HFFc6 (cell line): ENCODE measurements around the gene AUTS2. TPM values are rescaled to one million over a fixed set of nuclear protein-coding genes. Genes with fewer than 3 reads are reported as not detected.

ENCODE experiments used
- DNase-seq: peaks from one replicate; pipeline ENCODE4 v3.0.0-alpha.2; 2018
- H3K27ac Mint-ChIP-seq: 2 replicates; pipeline ENCODE4 v1.8.0; 2020; ENCODE audit warnings: mild to moderate bottlenecking, mixed read lengths
- H3K27me3 Mint-ChIP-seq: 2 replicates; pipeline ENCODE4 v1.8.0; 2021; ENCODE audit warnings: mild to moderate bottlenecking, moderate library complexity, mixed read lengths; ENCODE audit not compliant: insufficient read depth
- H3K36me3 Mint-ChIP-seq: 2 replicates; pipeline ENCODE4 v1.8.0; 2021; ENCODE audit warnings: low read depth, mixed read lengths
- H3K4me1 Mint-ChIP-seq: 2 replicates; pipeline ENCODE4 v1.8.0; 2020; ENCODE audit warnings: low read depth, mixed read lengths
- H3K4me3 Mint-ChIP-seq: 2 replicates; pipeline ENCODE4 v1.8.0; 2020; ENCODE audit warnings: mild to moderate bottlenecking, moderate library complexity, mixed read lengths
- H3K9me3 Mint-ChIP-seq: 2 replicates; pipeline ENCODE4 v1.8.0; 2020; ENCODE audit warnings: mild to moderate bottlenecking, mixed read lengths
- total RNA-seq, 6 experiments: library from RNA; stranded (reverse); fragmentation: NEBNext Ultra II Directional; extraction: Animal tissue kit (Norgen Biotek cat#: 25700); gene quantifications; 2 replicates in 1 of 6; 3 replicates in 5 of 6; pipeline ENCODE4 v1.2.3, GENCODE V29; 2021
- TF ChIP-seq, protein P1 (sequence below): fragments of 200-600 bp; sonication (generic); IDR thresholded peaks from 2 replicates; pipeline ENCODE4 v1.5.0; 2021; ENCODE audit warnings: antibody characterized with exemption, mild to moderate bottlenecking

The AUTS2 gene
- total RNA-seq, 6 experiments from 2014 or later: 0.02 to 0.19 (median 0.16) TPM; not detected in 2

DNA sequence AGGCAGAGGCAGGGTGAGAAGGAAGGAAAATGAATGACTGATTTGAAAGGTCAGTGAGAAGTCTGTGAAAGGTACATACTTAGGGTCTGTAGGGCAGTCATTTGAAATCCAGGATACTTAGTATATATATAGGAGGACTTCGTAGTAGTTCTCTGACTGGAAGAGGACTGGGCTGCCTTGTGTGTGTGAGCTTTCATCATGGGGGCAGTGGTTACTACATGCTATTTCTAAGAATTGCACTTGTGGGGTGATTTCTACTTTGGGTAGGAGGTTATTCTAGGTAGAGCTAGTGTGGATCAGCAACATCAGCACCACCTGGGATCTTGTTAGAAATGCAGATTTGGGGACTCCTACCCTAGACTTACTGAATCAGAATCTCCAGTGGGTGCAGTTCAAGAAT is 104.1 kb downstream of the AUTS2 start:
- no peak overlapping the region for H3K27ac Mint-ChIP-seq
- H3K36me3 Mint-ChIP-seq: no peaks in the 10 kb centered on the region
- peaks cover 38% of the 10 kb centered on the region for H3K9me3 Mint-ChIP-seq
- peaks cover 1% of the 10 kb centered on the region; the same call in 1 of the 2 replicates for H3K27me3 Mint-ChIP-seq
- DNase-seq: no peak
- TF ChIP-seq, protein P1, sequence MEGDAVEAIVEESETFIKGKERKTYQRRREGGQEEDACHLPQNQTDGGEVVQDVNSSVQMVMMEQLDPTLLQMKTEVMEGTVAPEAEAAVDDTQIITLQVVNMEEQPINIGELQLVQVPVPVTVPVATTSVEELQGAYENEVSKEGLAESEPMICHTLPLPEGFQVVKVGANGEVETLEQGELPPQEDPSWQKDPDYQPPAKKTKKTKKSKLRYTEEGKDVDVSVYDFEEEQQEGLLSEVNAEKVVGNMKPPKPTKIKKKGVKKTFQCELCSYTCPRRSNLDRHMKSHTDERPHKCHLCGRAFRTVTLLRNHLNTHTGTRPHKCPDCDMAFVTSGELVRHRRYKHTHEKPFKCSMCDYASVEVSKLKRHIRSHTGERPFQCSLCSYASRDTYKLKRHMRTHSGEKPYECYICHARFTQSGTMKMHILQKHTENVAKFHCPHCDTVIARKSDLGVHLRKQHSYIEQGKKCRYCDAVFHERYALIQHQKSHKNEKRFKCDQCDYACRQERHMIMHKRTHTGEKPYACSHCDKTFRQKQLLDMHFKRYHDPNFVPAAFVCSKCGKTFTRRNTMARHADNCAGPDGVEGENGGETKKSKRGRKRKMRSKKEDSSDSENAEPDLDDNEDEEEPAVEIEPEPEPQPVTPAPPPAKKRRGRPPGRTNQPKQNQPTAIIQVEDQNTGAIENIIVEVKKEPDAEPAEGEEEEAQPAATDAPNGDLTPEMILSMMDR: no peak
- no peak overlapping the region for H3K4me3 Mint-ChIP-seq
- no peaks in the 10 kb centered on the region for H3K4me1 Mint-ChIP-seq

DNA sequence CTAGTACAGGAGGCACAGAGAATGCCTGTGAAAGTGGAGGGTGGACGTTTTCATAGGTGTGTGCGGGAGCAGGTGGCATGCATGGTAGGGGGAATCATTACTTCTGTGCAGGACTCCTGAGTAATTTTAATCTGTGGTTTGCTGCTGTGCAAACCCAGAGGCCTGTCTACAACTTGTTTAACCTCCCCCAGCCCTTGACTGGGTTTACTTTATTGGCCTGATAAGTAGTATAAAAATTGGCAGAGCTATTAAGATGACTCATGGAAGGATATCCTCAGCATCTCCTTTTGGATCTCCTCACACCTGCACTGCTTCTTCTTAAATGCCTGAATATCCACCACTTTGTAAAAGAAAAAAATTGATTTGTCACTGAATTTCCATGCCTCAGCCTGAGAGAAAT is 104.8 kb downstream of the AUTS2 start:
- peaks cover 1% of the 10 kb centered on the region; the same call in 1 of the 2 replicates for H3K27me3 Mint-ChIP-seq

DNA sequence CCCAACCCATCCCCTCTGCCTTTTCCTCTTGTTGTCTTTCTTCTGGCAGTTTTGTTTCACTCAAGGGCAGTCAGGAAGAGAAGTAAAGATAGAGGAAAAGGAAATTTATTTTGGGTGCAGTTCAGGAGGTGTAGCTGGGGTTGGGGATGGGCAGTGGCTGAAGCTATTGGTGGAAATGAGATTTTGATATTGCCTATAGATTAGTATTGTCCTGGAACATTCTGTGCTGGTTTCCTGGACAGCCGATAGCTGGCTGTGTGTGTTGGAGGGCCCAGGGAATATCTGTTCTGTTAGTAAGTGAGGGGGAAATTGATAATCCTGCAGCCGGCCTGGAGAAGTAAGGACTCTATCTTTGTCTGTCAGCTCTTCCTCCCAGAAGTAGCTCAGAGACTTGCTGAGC is 107.8 kb downstream of the AUTS2 start:
- TF ChIP-seq, protein P1: no peak
- Mint-ChIP-seq H3K27me3 (peaks cover 1% of the 10 kb centered on the region; the same call in 1 of the 2 replicates), H3K9me3 (peaks cover 53% of the 10 kb centered on the region), H3K4me3 (no peak overlapping the region), H3K36me3 (no peaks in the 10 kb centered on the region), H3K4me1 (no peaks in the 10 kb centered on the region), H3K27ac (no peak overlapping the region)
- DNase-seq: no peak

More for the DNA sequence above, 104.8 kb downstream of the AUTS2 start:
- Mint-ChIP-seq H3K4me1 (no peaks in the 10 kb centered on the region), H3K27ac (no peak overlapping the region), H3K9me3 (peaks cover 35% of the 10 kb centered on the region), H3K36me3 (no peaks in the 10 kb centered on the region), H3K4me3 (no peak overlapping the region)
- TF ChIP-seq, protein P1: no peak
- DNase-seq: no peak

DNA sequence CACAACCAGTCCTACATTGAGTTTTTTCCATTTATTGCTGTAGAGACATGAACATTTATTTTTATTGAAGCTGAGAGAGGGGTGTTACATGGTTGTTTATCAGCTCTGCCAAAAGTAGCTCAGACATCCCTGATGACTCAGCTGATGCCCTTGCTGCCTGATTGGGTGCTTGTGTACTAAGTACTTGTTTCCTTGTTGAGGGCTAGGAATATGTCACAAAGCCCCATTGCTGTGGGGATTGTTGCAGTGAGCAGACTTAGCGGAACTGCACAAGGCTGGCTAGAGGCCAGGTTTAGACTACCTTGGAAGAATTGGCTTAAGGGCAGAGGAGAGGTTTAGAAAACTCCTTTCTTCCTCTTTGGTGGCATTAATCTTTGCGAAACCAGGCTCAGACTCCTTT is 110.6 kb downstream of the AUTS2 start:
- Mint-ChIP-seq H3K4me1 (no peaks in the 10 kb centered on the region), H3K36me3 (no peaks in the 10 kb centered on the region)
- TF ChIP-seq, protein P1: no peak

DNA sequence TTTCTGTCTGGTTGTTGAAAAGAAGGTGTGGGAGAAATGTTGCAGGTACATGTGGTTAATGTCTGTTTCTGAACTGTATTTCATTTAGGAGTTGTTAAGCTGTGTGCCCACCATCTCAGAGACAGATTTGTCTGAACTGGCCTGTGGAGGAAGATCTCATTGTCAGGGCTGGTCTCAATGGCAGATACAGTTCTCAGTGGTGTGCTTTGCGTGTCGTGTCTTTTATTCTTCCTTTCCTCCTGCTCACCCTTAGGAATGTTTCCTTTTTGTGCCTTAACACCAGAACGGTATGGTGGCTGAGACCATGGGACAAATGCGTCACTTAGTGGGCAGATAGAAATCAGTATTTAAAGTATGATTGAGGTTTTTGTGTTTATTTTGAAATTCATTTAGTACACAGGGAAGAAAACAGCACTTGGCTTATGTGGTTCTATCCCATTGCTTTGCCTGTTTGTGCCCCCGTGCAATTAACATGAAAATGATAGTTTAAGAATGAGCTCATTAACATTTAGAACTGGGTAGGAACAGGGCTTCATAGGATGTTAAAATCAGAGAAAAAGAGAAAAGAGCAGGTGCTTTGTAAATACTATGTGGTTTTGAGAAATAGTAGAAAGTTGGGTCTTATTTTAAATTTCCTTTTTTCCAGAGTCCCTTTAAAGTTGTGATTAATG is 112.6 kb downstream of the AUTS2 start:
- no peaks in the 10 kb centered on the region for H3K36me3 Mint-ChIP-seq
- DNase-seq: no peak

More for the DNA sequence above, 110.6 kb downstream of the AUTS2 start:
- DNase-seq: no peak
- Mint-ChIP-seq H3K4me3 (no peak overlapping the region), H3K27ac (no peak overlapping the region), H3K9me3 (peaks cover 43% of the 10 kb centered on the region), H3K27me3 (peaks cover 1% of the 10 kb centered on the region; the same call in 1 of the 2 replicates)

More for the DNA sequence above, 112.6 kb downstream of the AUTS2 start:
- peaks cover 40% of the 10 kb centered on the region for H3K9me3 Mint-ChIP-seq
- H3K4me3 Mint-ChIP-seq: no peak overlapping the region
- TF ChIP-seq, protein P1: no peak
- no peak overlapping the region for H3K27ac Mint-ChIP-seq
- H3K27me3 Mint-ChIP-seq: no peaks in the 10 kb centered on the region
- no peaks in the 10 kb centered on the region for H3K4me1 Mint-ChIP-seq
